Common myeloid progenitor, CD34-positive (primary cell): ENCODE results near the gene DOCK8.

Source experiments
- CTCF ChIA-PET: fragments of 350-600 bp; sonication (Branson Sonifier 250); formaldehyde crosslinking; loops from one replicate; lab custom pipeline; 2021; ENCODE audit warnings: antibody characterized with exemption; lab: Charles Lee
- POLR2A ChIA-PET: fragments of 350-600 bp; sonication (Branson Sonifier 250); formaldehyde crosslinking; loops from one replicate; lab custom pipeline; 2021; ENCODE audit warnings: antibody characterized with exemption; lab: Charles Lee
- DNase-seq, 3 donors: peaks; one replicate each; pipeline versions ENCODE4 v3.0.0 to v3.0.0-alpha.2; 2013
- H3K27ac ChIP-seq, 2 experiments: 1 replicate in 1 of 2; 2 replicates in 1 of 2; pipeline ENCODE4 v1.7.0; 2013; ENCODE audit warnings: inconsistent platforms in 2 of 2, low read length in 2 of 2, mild to moderate bottlenecking in 2 of 2, low read depth in 1 of 2, moderate library complexity in 1 of 2; ENCODE audit not compliant: severe bottlenecking in 2 of 2, insufficient read depth in 1 of 2, poor library complexity in 1 of 2
- H3K27me3 ChIP-seq, 5 experiments: replicated peaks in 2 of 5; 1 replicate in 3 of 5; 2 replicates in 2 of 5; pipeline versions ENCODE4 v1.6.1 to v1.7.0; 2013; ENCODE audit warnings: low read length in 4 of 5, mild to moderate bottlenecking in 2 of 5, moderate library complexity in 2 of 5, inconsistent platforms in 1 of 5; ENCODE audit not compliant: insufficient read depth in 5 of 5, control insufficient read depth in 4 of 5
- H3K36me3 ChIP-seq, 4 experiments: 1 replicate in 2 of 4; 2 replicates in 2 of 4; pipeline versions ENCODE4 v1.6.1 to v1.7.0; 2013; ENCODE audit warnings: low read length in 3 of 4, control low read depth in 1 of 4, mild to moderate bottlenecking in 1 of 4; ENCODE audit not compliant: control insufficient read depth in 4 of 4, insufficient read depth in 4 of 4
- H3K4me1 ChIP-seq, 4 experiments: 1 replicate in 3 of 4; 2 replicates in 1 of 4; pipeline versions ENCODE4 v1.6.1 to v1.7.1; 2013; ENCODE audit warnings: low read length in 3 of 4, mild to moderate bottlenecking in 3 of 4, control low read depth in 1 of 4, inconsistent platforms in 1 of 4, moderate library complexity in 1 of 4; ENCODE audit not compliant: control insufficient read depth in 4 of 4, insufficient read depth in 4 of 4; ENCODE audit errors: control extremely low read depth in 1 of 4
- H3K4me3 ChIP-seq, 7 experiments: 1 replicate in 4 of 7; 2 replicates in 3 of 7; pipeline versions ENCODE4 v1.5.1 to v1.7.0; 2013; ENCODE audit warnings: mild to moderate bottlenecking in 7 of 7, low read length in 6 of 7, moderate library complexity in 6 of 7, inconsistent platforms in 2 of 7, low read depth in 2 of 7, control low read depth in 1 of 7; ENCODE audit not compliant: insufficient read depth in 4 of 7, control insufficient read depth in 1 of 7; ENCODE audit errors: extremely low read depth in 1 of 7
- H3K9me3 ChIP-seq, 5 experiments: 1 replicate in 4 of 5; 2 replicates in 1 of 5; pipeline versions ENCODE4 v1.6.1 to v1.7.1; 2013; ENCODE audit warnings: low read length in 4 of 5, mild to moderate bottlenecking in 2 of 5, inconsistent platforms in 1 of 5, low read depth in 1 of 5, moderate library complexity in 1 of 5; ENCODE audit not compliant: control insufficient read depth in 4 of 5, insufficient read depth in 2 of 5; ENCODE audit errors: control extremely low read depth in 1 of 5
- WGBS: methylation state at CpG from one replicate; pipeline ENCODE4 v1.1.5; 2013; ENCODE audit not compliant: insufficient coverage; 5-methylcytosine and 5-hydroxymethylcytosine counted together

DOCK8 gene

DNA sequence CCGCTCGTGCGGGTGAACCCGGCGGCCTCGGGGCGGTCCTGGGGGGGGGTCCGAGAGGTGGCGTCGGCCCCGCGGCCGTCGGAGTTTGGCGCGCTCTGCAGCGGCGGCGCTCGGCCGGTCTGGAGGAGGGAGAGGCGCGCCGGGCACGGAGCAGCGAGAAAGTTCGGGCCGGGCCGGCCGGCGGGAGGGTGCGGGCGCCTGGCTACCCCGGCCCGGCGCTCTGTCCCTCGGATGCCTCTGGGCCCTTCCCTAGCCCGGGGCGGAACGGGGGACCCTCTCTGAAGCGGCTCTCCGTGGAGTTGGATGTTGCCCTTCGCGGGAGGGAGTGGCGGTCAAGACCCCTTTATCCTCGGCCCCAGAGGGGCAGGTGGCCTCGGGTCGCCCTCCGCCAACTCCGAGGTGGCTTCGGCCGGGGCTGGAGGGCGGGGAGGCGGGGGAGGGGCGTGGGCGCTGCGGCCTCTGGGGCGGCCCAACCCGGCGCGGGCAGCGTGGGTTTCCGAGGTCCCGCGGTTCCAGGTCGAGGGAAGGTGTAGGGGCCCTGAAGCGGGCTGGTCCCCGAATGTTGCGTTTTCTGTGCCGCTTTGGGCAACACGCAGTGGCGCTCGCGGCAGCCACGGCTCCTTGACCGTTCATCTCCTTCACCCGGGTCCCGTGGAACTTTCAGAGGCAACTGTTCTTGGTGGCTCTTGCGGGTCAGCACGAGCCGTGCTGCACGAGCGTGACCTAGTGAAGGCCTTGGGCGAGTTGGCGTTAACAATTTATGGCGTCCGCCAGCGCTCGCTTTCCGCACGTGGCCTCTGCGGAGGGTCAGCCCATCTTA, 290.5 kb downstream of the DOCK8 start:
- H3K9me3 ChIP-seq: no peaks in the 10 kb centered on the region
- H3K27ac ChIP-seq: no peak overlapping the region
- ChIA-PET CTCF (interaction anchor here (1.2 kb wide), 1 partner anchor 34 kb away, joined by 3 read pairs; no protein-coding TSS in a partner anchor), POLR2A (no interaction called here)
- peaks cover 0 to 44% (median 25%) of the 10 kb centered on the region in 5 experiments for H3K27me3 ChIP-seq
- peak in 2 of 3 donors; percentile 17 to 31 for DNase-seq
- H3K4me1 ChIP-seq: peaks cover 0 to 22% (median 17%) of the 10 kb centered on the region in 4 experiments
- WGBS: under 1% methylated on average over 68 of the region's 92 CpGs
- no peaks in the 10 kb centered on the region for H3K36me3 ChIP-seq
- peak overlapping the region; percentile 32 to 77 (median 58) for H3K4me3 ChIP-seq

DNA sequence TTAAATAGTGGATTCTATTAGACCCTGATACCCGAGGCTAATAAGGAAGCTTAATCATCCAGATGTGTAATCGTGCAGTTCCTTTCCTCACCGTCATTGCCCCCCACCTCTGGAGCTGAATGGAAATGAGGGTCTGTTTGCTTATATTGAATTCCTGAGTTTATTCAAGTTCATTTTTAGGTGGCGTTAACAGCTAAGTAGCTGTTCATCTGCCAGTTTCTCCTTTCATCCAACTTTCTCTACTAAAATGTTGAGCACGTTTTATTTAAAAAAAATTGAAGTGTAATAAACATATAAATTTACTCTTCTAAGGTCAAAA, 291.0 kb downstream of the DOCK8 start:
- ChIA-PET CTCF (interaction anchor here (1.2 kb wide), 1 partner anchor 35 kb away, joined by 3 read pairs; no protein-coding TSS in a partner anchor), POLR2A (no interaction called here)
- WGBS: no CpG with 5 or more reads among the region's 5 CpGs

DNA sequence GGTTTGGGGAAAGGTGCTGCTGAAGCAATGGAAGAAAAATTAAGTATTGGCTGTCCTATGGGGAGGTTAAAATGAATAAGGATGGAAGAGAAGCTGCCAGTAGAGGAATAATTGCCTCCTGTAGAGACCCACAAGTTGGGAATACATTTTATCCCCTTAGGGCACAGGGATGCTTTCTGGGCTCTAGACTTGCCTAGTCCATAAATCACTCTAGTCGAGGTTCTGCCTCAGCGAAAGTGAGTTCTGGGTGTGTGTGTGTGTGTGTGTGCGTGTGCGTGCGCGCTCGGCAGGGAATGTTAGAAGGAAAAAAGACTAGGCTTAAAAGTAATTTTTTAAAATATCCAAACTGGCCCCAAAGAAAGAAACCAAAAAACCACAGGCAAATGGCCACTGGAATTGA, 291.6 kb downstream of the DOCK8 start:
- no CpG with 5 or more reads among the region's 7 CpGs for WGBS
- Histone ChIP-seq H3K27ac (no peak overlapping the region), H3K27me3 (peaks cover 0 to 38% (median 23%) of the 10 kb centered on the region in 5 experiments), H3K4me3 (no peak overlapping the region), H3K4me1 (peaks cover 0 to 22% (median 17%) of the 10 kb centered on the region in 4 experiments), H3K36me3 (no peaks in the 10 kb centered on the region), H3K9me3 (no peaks in the 10 kb centered on the region)
- no peak for DNase-seq
- CTCF ChIA-PET: interaction anchor here (1.2 kb wide), 1 partner anchor 36 kb away, joined by 3 read pairs; no protein-coding TSS in a partner anchor
- POLR2A ChIA-PET: no interaction called here

More for the DNA sequence above, 291.0 kb downstream of the DOCK8 start:
- H3K9me3 ChIP-seq: no peaks in the 10 kb centered on the region
- peak; percentile 22 to 64 (median 49) for DNase-seq
- H3K36me3 ChIP-seq: no peaks in the 10 kb centered on the region
- H3K27me3 ChIP-seq: peaks cover 0 to 42% (median 23%) of the 10 kb centered on the region in 5 experiments
- H3K4me3 ChIP-seq: peak overlapping the region in 6 of 7 experiments; percentile 8 to 77 (median 50)
- no peak overlapping the region for H3K27ac ChIP-seq
- H3K4me1 ChIP-seq: peaks cover 0 to 22% (median 17%) of the 10 kb centered on the region in 4 experiments

- Histone ChIP-seq H3K27me3 (peaks cover 0 to 6% (median 0%) of the 10 kb centered on the region in 5 experiments), H3K4me3 (no peak overlapping the region), H3K36me3 (no peaks in the 10 kb centered on the region), H3K9me3 (peaks cover 0 to 1% (median 0%) of the 10 kb centered on the region in 5 experiments), H3K4me1 (no peaks in the 10 kb centered on the region), H3K27ac (no peak overlapping the region)
- no peak for DNase-seq
- POLR2A ChIA-PET: no interaction called here
- CTCF ChIA-PET: no interaction called here
- WGBS: 100% methylated on average over 1 of the region's 1 CpG
Measured at GRCh38 chr9:511861-512260, 297.2 kb downstream of the DOCK8 start.

DNA sequence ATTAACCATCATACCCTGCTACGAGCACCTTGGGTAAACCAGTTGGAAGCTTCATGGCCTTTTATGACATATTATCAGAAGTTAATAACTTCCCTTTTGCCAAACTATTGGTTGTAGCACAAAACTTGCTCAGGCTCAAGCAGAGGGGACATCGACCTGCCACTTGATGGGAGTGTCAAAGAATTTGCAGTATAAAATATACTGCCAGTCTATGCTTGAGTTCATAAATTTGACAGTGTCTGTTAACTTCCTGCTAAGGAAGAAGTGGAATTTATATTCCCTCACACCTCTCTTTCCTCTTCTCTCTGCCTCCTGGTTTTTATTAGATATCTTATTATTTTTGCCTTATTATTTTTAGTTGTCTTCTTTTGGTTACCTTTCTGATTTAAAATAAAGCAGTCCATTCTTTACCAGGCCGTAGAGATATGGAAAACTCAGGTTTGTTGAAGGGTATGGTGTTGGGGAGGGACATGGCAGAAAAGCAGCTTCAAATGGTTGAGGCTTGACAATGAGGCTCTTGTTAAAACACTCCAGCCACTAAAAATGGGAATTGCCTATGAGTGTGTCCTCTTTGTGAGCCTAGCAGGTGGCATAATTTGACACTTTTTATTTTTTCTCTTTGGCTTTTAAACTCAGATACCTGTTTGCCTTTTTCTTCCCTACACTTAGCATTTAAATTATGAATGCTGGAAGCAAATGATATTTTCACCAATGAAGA, 298.0 kb downstream of the DOCK8 start:
- Histone ChIP-seq H3K4me1 (no peaks in the 10 kb centered on the region), H3K9me3 (peaks cover 0 to 1% (median 0%) of the 10 kb centered on the region in 5 experiments), H3K36me3 (no peaks in the 10 kb centered on the region), H3K27ac (no peak overlapping the region), H3K4me3 (no peak overlapping the region), H3K27me3 (peaks cover 0 to 3% (median 0%) of the 10 kb centered on the region in 5 experiments)
- no peak for DNase-seq
- POLR2A ChIA-PET: no interaction called here
- WGBS: 100% methylated on average over 2 of the region's 3 CpGs
- CTCF ChIA-PET: no interaction called here
